B cell (primary cell): ENCODE measurements around the gene HIC1. TPM values are rescaled to one million over a fixed set of nuclear protein-coding genes. Genes with fewer than 3 reads are reported as not detected.
A peak's percentile ranks its signal among the peaks of the same experiment; 100 is the strongest.

Experiments used
- ATAC-seq: fragments of 200-7000 bp; cut with Tn5 transposase; one replicate; pipeline ENCODE4 v1.10.0; 2021; ENCODE audit warnings: low read depth, mild to moderate bottlenecking, moderate number of reproducible peaks, moderate library complexity
- CTCF ChIA-PET: fragments of 350-600 bp; sonication (Branson Sonifier 250); formaldehyde crosslinking; loops from one replicate; lab custom pipeline; 2021; ENCODE audit warnings: antibody characterized with exemption, inconsistent platforms; lab: Charles Lee
- POLR2A ChIA-PET: fragments of 350-600 bp; sonication (Branson Sonifier 250); formaldehyde crosslinking; loops from one replicate; lab custom pipeline; 2021; ENCODE audit warnings: antibody characterized with exemption; lab: Charles Lee
- DNase-seq: peaks from one replicate; pipeline ENCODE4 v3.0.0; 2013
- H2AFZ ChIP-seq: 2 replicates; pipeline ENCODE4 v1.6.1; 2012; ENCODE audit warnings: mild to moderate bottlenecking, low read depth, low read length; ENCODE audit not compliant: insufficient read depth, poor library complexity, severe bottlenecking
- H3K27ac ChIP-seq, 2 donors: 1 replicate in 1 of 2; 2 replicates in 1 of 2; pipeline ENCODE4 v1.5.1; 2012 to 2013; ENCODE audit warnings: low read length in 2 of 2, mild to moderate bottlenecking in 2 of 2, moderate library complexity in 1 of 2
- H3K27me3 ChIP-seq, 4 experiments: fragments of 200-600 bp in 1 of 4; sonication (generic) in 1 of 4; replicated peaks in 1 of 4; 1 replicate in 2 of 4; 2 replicates in 2 of 4; pipeline versions ENCODE4 v1.6.1 to v1.7.0; 2013 to 2016; ENCODE audit warnings: low read length in 3 of 4, mild to moderate bottlenecking in 2 of 4, mixed read lengths in 1 of 4, moderate library complexity in 1 of 4; ENCODE audit not compliant: insufficient read depth in 4 of 4, control insufficient read depth in 3 of 4; ENCODE audit errors: control extremely low read depth in 1 of 4
- H3K36me3 ChIP-seq, 2 experiments: replicated peaks in 1 of 2; 1 replicate in 1 of 2; 2 replicates in 1 of 2; pipeline versions ENCODE4 v1.6.1 to v1.7.1; 2013; ENCODE audit warnings: low read length in 1 of 2; ENCODE audit not compliant: insufficient read depth in 2 of 2, control insufficient read depth in 1 of 2; ENCODE audit errors: control extremely low read depth in 1 of 2, extremely low read depth in 1 of 2
- H3K4me1 ChIP-seq, 2 donors: fragments of 200-600 bp in 1 of 2; sonication (generic) in 1 of 2; 1 replicate in 1 of 2; 2 replicates in 1 of 2; pipeline versions ENCODE4 v1.5.1 to v1.6.1; 2013 to 2017; ENCODE audit warnings: low read length in 2 of 2; ENCODE audit not compliant: control insufficient read depth in 2 of 2, insufficient read depth in 2 of 2
- H3K4me2 ChIP-seq: replicated peaks from 2 replicates; pipeline ENCODE3; 2012; ENCODE audit warnings: mild to moderate bottlenecking, low read depth, low read length; ENCODE audit not compliant: poor library complexity, severe bottlenecking
- H3K4me3 ChIP-seq, 5 experiments: fragments of 200-600 bp in 1 of 5; sonication (generic) in 1 of 5; 1 replicate in 3 of 5; 2 replicates in 2 of 5; pipeline versions ENCODE4 v1.5.1 to v1.7.0; 2011 to 2016; ENCODE audit warnings: low read length in 4 of 5, mild to moderate bottlenecking in 4 of 5, low read depth in 2 of 5, control low read depth in 1 of 5, moderate library complexity in 1 of 5; ENCODE audit not compliant: insufficient read depth in 1 of 5; ENCODE audit errors: control extremely low read depth in 1 of 5, extremely low read depth in 1 of 5
- H3K79me2 ChIP-seq: fragments of 200-600 bp; sonication (generic); one replicate; pipeline ENCODE4 v1.6.0; 2016; ENCODE audit warnings: low read length; ENCODE audit not compliant: control insufficient read depth, insufficient read depth
- H3K9ac ChIP-seq: fragments of 200-600 bp; sonication (generic); 2 replicates; pipeline ENCODE4 v1.6.1; 2017; ENCODE audit warnings: mild to moderate bottlenecking, low read length, moderate library complexity
- H3K9me3 ChIP-seq, 3 donors: one replicate each; pipeline versions ENCODE4 v1.6.1 to v1.7.1; 2013; ENCODE audit warnings: low read length in 2 of 3; ENCODE audit not compliant: control insufficient read depth in 2 of 3, insufficient read depth in 1 of 3; ENCODE audit errors: control extremely low read depth in 1 of 3
- H4K20me1 ChIP-seq: 2 replicates; pipeline ENCODE4 v1.6.0; 2012; ENCODE audit warnings: mild to moderate bottlenecking, low read length; ENCODE audit not compliant: insufficient read depth, control insufficient read depth, poor library complexity, severe bottlenecking
- H3K27ac Mint-ChIP-seq: one replicate; pipeline ENCODE4 v1.8.0; 2021; ENCODE audit warnings: mixed read lengths
- H3K27me3 Mint-ChIP-seq: one replicate; pipeline ENCODE4 v1.8.0; 2021; ENCODE audit warnings: mixed read lengths
- H3K4me1 Mint-ChIP-seq: one replicate; pipeline ENCODE4 v1.8.0; 2021; ENCODE audit warnings: mixed read lengths
- H3K4me3 Mint-ChIP-seq: one replicate; pipeline ENCODE4 v1.8.0; 2021; ENCODE audit warnings: mixed read lengths
- H3K9me3 Mint-ChIP-seq: one replicate; pipeline ENCODE4 v1.8.0; 2022; ENCODE audit warnings: mixed read lengths; ENCODE audit not compliant: insufficient read depth
- EZH2 ChIP-seq: IDR thresholded peaks from 2 replicates; pipeline ENCODE4 v1.6.1; 2012; ENCODE audit warnings: borderline replicate concordance, low read depth, mild to moderate bottlenecking, moderate library complexity, low read length; ENCODE audit not compliant: insufficient read depth, poor library complexity, severe bottlenecking
- WGBS: methylation state at CpG from one replicate; pipeline ENCODE4 v1.1.5; 2013; ENCODE audit warnings: missing lambda C conversion rate; ENCODE audit not compliant: insufficient coverage; 5-methylcytosine and 5-hydroxymethylcytosine counted together
- intact Hi-C: fragments of 100-400 bp; cut with micrococcal nuclease; formaldehyde crosslinking; loops from one replicate; pipeline ENCODE4 v1.10.0; 2022
- polyA plus RNA-seq: library from polyadenylated mRNA; depleted of rRNA; stranded (reverse); fragments of >200 nt; gene quantifications from 2 replicates; pipeline ENCODE4 v1.2.3, GENCODE V29; 2012
- total RNA-seq, 2 donors: library from RNA; stranded (reverse); fragments of 120-200 nt in 1 of 2; gene quantifications; 1 replicate in 1 of 2; 2 replicates in 1 of 2; pipeline versions ENCODE4 v1.2.3 to v1.2.4, GENCODE V29; 2013 to 2022
- TF ChIP-seq, protein P1 (sequence below): fragments of 200-600 bp; IDR thresholded peaks from one replicate; pipeline ENCODE4 v1.8.0; 2022; ENCODE audit warnings: antibody characterized with exemption, mild to moderate bottlenecking

The HIC1 gene
- total and polyA plus RNA-seq, 2 donors (not counting 1 experiment from before 2014, with no cell fraction given): 0.46 to 1.9 TPM

DNA sequence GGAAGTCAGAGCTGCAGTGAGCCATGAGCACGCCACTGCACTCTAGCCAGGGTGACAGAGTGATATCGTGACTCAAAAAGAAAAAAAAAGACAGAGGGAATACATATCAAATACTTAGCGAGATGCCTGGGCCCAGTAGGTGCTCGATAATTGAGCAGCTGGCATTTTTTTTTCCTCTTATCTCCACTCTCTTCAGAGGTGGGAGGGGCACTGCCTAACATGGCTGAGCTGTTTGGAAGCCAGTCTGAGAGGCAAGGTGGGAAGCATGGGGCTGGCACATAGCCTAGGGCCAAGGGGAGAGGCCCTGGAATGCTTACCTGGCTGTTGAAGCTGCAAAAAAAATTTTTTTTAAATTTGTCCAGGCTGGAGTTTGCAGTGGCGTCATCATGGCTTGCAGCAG is 38.4 kb downstream of the HIC1 start:
- DNase-seq (no peak), ATAC-seq (no peak)
- Histone ChIP-seq H3K36me3 (no peaks in the 10 kb centered on the region), H3K4me3 (no peak overlapping the region), H3K79me2 (no peaks in the 10 kb centered on the region), H3K9ac (no peak overlapping the region), H2AFZ (no peak overlapping the region), H3K27ac (no peak overlapping the region), H4K20me1 (no peaks in the 10 kb centered on the region), H3K4me2 (no peak overlapping the region), H3K9me3 (no peaks in the 10 kb centered on the region), H3K27me3 (no peaks in the 10 kb centered on the region), H3K4me1 (peaks cover 23 to 28% of the 10 kb centered on the region in 2 donors)
- Mint-ChIP-seq H3K27ac (no peak overlapping the region), H3K4me3 (no peak overlapping the region), H3K9me3 (no peaks in the 10 kb centered on the region), H3K27me3 (no peaks in the 10 kb centered on the region), H3K4me1 (peaks cover 28% of the 10 kb centered on the region)
- intact Hi-C loops: no loop called here
- WGBS: 85% methylated on average over 2 of the region's 5 CpGs
- ChIA-PET CTCF (no interaction called here), POLR2A (no interaction called here)
- TF ChIP-seq, protein P1, sequence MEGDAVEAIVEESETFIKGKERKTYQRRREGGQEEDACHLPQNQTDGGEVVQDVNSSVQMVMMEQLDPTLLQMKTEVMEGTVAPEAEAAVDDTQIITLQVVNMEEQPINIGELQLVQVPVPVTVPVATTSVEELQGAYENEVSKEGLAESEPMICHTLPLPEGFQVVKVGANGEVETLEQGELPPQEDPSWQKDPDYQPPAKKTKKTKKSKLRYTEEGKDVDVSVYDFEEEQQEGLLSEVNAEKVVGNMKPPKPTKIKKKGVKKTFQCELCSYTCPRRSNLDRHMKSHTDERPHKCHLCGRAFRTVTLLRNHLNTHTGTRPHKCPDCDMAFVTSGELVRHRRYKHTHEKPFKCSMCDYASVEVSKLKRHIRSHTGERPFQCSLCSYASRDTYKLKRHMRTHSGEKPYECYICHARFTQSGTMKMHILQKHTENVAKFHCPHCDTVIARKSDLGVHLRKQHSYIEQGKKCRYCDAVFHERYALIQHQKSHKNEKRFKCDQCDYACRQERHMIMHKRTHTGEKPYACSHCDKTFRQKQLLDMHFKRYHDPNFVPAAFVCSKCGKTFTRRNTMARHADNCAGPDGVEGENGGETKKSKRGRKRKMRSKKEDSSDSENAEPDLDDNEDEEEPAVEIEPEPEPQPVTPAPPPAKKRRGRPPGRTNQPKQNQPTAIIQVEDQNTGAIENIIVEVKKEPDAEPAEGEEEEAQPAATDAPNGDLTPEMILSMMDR: no peak
- no peak for TF ChIP-seq EZH2

- Histone ChIP-seq H3K79me2 (no peaks in the 10 kb centered on the region), H3K9ac (no peak overlapping the region), H3K27me3 (no peaks in the 10 kb centered on the region), H3K27ac (no peak overlapping the region), H3K4me1 (peaks cover 12 to 13% of the 10 kb centered on the region in 2 donors), H3K4me2 (no peak overlapping the region), H3K36me3 (no peaks in the 10 kb centered on the region), H3K9me3 (no peaks in the 10 kb centered on the region), H2AFZ (no peak overlapping the region), H3K4me3 (no peak overlapping the region), H4K20me1 (no peaks in the 10 kb centered on the region)
- ATAC-seq: no peak
- H3K4me1 Mint-ChIP-seq: peaks cover 11% of the 10 kb centered on the region
- ChIA-PET CTCF (interaction anchor here (1.1 to 2.0 kb wide), 3 partner anchors 31 to 150 kb away, joined by 3 to 7 read pairs (median 3); no protein-coding TSS in a partner anchor), POLR2A (no interaction called here)
- WGBS: 88% methylated on average over 10 of the region's 12 CpGs
- intact Hi-C loops: no loop called here
- TF ChIP-seq, protein P1: no peak
- TF ChIP-seq EZH2: no peak
- no peaks in the 10 kb centered on the region for H3K27me3 Mint-ChIP-seq
- no peak overlapping the region for H3K4me3 Mint-ChIP-seq
- H3K27ac Mint-ChIP-seq: peak overlapping the region; percentile 26
- H3K9me3 Mint-ChIP-seq: no peaks in the 10 kb centered on the region
- DNase-seq: no peak
Measured at GRCh38 chr17:2094891-2095535, 40.1 kb downstream of the HIC1 start.
